GM18511 (cell line): ENCODE measurements around the gene ZNF280D.
"Not testable (repeated sequence)": the region's sequence is repeated elsewhere in the genome, so short reads cannot be mapped to it uniquely, and the experiment has no call there.

Source experiments
- ATAC-seq: cut with Tn5 transposase; IDR thresholded peaks from one replicate; pipeline ENCODE4 v1.9.1; 2021; ENCODE audit warnings: mild to moderate bottlenecking, moderate library complexity; ENCODE audit not compliant: unreplicated experiment

ZNF280D gene

GRCh38 chr15:56719774-56720555 is 13.3 kb downstream of the ZNF280D start:
- no peak for ATAC-seq

GRCh38 chr15:56719021-56719612 is 14.2 kb downstream of the ZNF280D start:
- no peak for ATAC-seq

GRCh38 chr15:56718560-56718959 is 14.7 kb downstream of the ZNF280D start:
- ATAC-seq: no peak

DNA sequence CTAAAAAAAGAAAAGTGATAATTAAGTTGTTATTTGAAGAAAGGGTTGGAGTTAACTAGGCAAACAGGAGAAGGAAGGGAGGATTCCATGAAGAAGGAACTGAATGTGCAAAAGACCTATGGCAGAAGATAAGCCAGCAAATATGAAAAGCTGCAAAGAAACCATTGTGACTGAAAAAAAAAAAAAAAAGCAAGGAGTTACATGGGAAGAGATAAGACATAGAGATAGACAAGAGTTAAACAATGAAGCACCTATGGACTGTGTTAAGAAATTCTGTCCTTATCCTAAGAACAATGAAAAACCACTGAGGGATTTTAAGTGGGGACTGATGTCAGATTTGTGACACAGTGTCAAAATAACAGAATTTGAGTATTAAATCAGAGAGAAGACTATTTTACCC is 17.0 kb downstream of the ZNF280D start:
- no peak for ATAC-seq

GRCh38 chr15:56715220-56715619 is 18.1 kb downstream of the ZNF280D start:
- no peak for ATAC-seq

DNA sequence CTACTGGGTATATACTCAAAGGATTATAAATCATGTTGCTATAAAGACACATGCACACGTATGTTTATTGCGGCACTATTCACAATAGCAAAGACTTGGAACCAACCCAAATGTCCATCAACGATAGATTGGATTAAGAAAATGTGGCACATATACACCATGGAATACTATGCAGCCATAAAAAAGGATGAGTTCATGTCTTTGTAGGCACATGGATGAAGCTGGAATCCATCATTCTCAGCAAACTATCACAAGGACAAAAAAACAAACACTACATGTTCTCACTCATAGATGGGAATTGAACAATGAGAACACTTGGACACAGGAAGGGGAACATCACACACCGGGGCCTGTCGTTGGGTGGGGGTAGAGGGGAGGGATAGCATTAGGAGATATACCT is 23.8 kb downstream of the ZNF280D start:
- not testable (repeated sequence) for ATAC-seq

DNA sequence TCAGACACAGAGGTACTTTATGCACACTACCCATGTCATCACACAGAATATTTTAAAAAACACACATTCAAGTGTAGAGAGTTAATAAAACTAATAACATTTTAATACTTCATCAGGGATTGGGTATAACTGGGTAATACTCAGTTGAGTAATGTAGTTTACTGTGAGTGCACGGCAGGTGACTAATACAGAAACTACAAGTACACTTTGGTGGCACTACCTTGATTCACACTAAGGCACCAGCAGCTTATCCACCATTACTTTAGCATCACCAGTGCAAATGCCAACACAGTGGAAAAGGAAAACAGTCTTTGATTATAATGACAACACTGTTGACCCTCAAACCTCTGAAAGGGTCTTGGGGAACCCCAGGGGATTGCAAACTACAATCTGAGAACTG is 33.6 kb downstream of the ZNF280D start:
- no peak for ATAC-seq

DNA sequence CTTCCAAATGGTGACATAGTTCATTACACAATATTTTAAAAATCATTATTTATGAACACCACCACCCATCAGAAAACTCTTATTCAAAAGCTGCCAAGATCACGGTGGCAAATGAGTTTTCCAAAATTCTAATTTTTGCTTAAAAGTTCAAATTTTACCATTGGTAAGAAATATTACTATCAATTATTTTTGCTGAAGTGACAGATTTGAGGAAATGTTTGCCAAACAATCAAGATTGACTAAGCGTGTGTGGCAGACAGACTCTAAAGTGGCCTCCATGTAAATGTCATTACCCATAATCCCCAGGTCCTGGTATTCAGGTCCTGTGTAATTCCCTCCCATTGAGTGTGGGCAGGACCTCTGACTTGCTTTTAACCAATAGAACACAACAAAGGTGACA is 35.0 kb downstream of the ZNF280D start:
- no peak for ATAC-seq

DNA sequence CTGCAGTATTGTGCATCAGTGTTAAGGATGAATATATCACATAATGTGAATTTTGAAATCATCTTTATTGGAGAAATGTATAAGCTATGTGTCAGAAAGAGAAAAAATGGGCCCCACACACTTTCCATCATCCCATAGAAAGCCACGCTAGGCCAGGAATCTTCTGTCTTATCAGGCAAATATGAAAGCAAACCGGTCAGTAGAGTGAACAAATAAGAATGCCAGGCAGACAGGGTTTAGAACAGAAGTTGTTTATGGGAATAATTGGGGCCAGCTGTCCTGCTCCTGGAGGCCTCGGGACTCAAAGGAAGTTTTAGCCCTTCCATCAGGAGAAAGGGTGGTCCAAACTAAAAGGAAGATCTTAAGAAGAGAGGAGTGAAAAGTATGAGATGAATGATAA is 39.5 kb downstream of the ZNF280D start:
- ATAC-seq: no peak

DNA sequence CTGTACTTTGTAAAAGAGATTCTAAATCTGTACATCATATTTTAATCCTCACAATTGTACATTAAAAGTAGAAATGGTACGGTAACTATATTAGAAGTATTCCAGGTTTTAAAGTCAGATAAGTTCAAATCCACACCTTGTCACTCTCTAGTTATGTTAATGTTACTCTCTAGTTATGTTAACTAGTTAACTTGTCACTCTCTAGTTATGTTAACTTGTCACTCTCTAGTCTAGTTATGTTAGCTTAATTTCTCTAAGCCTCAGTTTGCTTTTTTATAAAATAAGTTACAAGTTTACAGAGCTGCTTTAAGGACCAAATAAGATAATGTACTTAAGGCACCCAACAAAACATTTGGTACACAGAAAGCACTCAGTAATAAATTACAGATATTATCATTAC is 42.6 kb downstream of the ZNF280D start:
- ATAC-seq: no peak

DNA sequence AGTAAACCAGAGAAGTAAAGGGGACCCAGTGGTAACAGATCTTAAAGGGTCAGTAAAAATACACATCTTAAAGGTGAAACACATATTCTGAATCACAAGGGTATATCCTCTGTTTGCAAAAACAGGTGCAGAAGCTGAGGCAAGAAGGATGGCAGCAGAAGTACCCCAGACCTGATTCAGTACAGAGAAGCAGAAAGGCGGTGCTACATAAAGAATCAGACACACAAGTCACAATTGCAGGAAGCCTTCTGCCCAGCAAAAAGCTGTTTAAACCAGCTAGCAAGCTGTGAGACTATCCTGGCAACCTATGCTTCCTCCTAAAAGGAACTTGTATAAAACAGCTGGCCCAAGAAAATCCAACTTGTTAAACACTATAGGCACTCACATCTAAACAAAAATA is 49.4 kb downstream of the ZNF280D start:
- no peak for ATAC-seq

- no peak for ATAC-seq
These were observed 52.2 kb downstream of the ZNF280D start for GRCh38 chr15:56681113-56681512.

DNA sequence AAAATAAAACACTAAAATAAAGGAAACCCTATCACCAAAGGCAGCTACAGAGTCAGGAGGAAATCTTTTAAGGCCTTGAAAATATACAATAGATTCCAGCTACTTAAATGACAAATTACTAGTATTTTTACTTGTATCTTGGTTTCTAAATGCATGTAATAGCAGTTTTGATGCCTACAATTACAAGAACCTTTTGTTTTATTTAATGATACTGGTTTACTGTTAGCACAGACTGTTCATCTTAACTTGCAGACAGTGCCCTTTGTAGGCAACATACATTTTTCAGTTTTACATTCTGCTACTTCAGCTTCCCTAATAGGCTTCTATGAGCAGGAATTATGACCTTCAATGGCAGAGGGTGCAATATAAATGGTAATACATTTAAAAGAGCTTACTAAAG is 54.1 kb downstream of the ZNF280D start:
- no peak for ATAC-seq

GRCh38 chr15:56678571-56678970 is 54.7 kb downstream of the ZNF280D start:
- no peak for ATAC-seq

DNA sequence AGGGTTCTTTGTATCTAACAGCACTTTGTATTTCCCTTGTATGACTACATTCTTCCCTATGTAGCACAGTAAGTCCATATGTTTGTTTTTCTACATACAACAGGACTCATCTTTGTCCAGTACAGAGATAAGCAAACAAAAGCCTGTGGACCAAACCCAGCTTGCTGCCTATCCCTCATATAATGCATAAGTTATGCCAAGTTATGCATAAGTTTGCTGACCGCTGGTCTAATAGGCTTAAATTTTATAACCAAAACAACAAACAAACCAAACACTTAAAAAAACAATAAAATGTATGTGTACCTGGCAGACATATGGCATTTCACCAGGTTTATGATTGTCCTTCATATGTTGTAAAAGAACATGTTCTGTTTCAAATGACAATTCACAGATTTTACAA is 56.0 kb downstream of the ZNF280D start:
- ATAC-seq: no peak

- ATAC-seq: no peak
These were observed 57.4 kb downstream of the ZNF280D start for GRCh38 chr15:56675930-56676329.

DNA sequence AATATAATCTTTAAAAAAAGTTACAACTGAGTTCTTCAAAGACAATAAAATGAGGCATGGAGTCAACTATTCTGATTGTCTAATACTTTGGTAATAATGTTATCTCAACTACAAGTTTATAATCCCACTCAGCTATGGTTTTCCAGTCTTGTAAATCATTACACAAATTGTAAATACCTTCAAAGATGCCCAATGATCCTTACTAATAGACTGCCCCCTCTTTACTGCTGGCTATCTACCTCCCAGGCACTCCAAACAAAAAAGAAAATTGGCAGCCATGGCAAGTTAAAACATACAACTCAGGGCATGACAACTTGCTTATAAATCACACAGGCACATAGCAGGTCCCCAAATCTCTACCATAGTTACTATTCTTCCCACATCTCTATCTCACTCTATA is 58.5 kb downstream of the ZNF280D start:
- ATAC-seq: no peak

GRCh38 chr15:56672721-56673120 is 60.6 kb downstream of the ZNF280D start:
- no peak for ATAC-seq

- ATAC-seq: no peak
These were observed 65.8 kb downstream of the ZNF280D start for GRCh38 chr15:56667517-56667916.

DNA sequence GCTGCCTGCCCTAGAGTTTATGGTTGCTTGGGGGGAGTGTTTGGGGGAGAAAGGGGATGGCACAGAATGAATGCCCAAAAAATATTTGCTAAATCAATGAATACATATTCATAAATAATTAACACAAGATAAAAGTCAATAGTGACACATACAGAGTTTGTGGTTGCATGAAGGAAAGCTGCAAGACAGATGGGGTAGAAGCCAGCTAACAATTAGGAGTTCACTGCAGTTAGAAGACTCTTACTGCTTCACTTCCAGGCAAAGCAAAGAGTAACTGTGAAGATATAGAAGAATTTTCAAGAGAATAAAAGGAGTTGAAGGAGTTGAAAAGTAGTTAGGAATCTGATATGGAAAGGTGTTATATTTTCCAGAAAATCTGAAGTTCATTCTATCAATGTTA is 72.4 kb downstream of the ZNF280D start:
- no peak for ATAC-seq

DNA sequence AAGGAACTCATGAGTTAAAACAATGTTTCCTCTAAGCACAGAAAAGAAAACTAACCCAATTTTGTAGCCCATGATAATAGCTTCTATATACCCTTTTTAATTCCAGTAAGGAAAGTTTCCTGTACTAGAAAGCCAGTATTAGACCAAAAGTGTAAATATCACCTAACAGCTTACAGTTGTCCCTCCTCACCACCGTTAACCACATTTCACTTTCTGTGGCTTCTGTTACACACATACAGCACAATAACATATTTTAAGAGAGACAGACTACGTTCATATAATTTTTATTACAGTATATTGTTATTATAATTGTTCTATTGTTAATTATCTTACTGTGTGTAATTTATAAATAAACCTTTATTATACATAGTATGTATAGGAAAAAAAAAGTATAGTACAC is 74.1 kb downstream of the ZNF280D start:
- no peak for ATAC-seq

- no peak for ATAC-seq
These were observed 78.7 kb downstream of the ZNF280D start for GRCh38 chr15:56654624-56655023.

DNA sequence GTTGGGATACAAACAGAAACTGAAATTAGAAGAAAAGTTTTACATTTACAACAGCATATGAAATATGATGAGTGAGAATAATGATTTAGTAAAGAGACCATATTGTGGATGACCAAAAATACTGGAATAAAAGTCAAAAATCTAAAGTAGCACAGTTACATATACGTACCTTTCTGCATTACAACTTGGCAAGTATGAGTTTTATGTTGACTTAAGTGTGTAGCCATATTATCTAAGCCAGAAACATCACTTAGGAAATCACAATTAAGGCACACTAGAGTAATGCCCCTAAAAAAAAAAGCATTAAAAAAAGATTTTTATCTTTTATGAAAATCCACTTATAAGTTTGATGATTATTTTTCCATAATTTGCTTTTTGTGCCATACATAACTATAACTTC is 79.1 kb downstream of the ZNF280D start:
- ATAC-seq: no peak
